IPS-20b (cell line): Measurements from ENCODE around the gene HOXA5.

Experiments used
- H3K27ac ChIP-seq: one replicate; pipeline ENCODE4 v1.5.1; 2013; ENCODE audit warnings: low read length
- H3K27me3 ChIP-seq: 2 replicates; pipeline ENCODE4 v1.6.1; 2013; ENCODE audit warnings: mild to moderate bottlenecking, low read length, inconsistent platforms; ENCODE audit not compliant: insufficient read depth
- H3K36me3 ChIP-seq: 2 replicates; pipeline ENCODE4 v1.6.1; 2013; ENCODE audit warnings: low read depth, mild to moderate bottlenecking, inconsistent platforms, low read length, moderate library complexity; ENCODE audit not compliant: insufficient read depth
- H3K4me1 ChIP-seq: 2 replicates; pipeline ENCODE4 v1.6.1; 2013; ENCODE audit warnings: mild to moderate bottlenecking, control low read depth, inconsistent platforms, low read length, moderate library complexity; ENCODE audit not compliant: insufficient read depth
- H3K4me3 ChIP-seq: 2 replicates; pipeline ENCODE4 v1.5.1; 2013; ENCODE audit warnings: mild to moderate bottlenecking, low read length, inconsistent platforms
- H3K9ac ChIP-seq: 2 replicates; pipeline ENCODE4 v1.6.1; 2013; ENCODE audit warnings: low read depth, mild to moderate bottlenecking, inconsistent platforms, low read length, moderate library complexity
- H3K9me3 ChIP-seq: 2 replicates; pipeline ENCODE4 v1.6.1; 2013; ENCODE audit warnings: mild to moderate bottlenecking, low read depth, low read length, inconsistent platforms; ENCODE audit not compliant: insufficient read depth

Gene HOXA5

DNA sequence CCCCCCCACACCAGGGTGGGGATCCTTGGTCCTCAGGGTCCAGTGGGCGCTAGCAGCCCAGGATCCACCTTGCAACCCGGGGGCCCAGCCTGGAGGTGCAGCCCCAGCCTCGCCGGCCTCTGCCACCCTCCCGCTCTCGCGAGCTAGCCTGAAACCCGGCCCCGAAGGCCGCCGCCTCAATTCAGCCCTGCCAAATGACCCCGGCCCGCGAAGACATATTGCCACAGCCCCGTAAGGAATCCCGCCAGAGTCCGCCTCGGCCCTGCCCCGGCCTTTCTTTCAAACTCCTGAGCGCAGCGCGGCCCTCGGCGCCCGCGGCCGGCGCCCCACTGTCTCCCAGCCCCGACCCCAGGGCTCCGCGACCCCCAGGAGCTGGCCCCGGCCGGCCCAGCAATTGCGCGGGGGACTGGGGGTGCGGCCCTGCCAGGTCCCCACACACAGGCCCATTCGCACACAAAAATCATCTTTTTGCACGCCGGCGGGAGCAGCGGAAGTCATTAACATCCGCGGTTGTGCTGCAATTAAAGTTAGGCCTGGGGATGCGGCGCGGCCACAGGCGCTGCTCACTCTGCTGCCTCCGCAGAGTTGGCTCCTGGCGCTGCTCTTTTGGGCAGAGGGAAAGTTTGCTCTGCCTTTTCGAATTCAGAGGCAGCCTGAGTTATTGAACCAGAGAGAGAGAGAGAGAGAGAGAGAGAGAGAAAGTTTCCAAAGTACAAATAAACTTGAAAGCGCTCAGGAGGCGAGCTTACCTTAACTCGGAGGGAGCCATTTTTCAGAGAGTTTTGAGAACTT, 4.0 kb downstream of the HOXA5 start:
- Histone ChIP-seq H3K36me3 (no peaks in the 10 kb centered on the region), H3K9ac (no peak overlapping the region), H3K9me3 (peaks cover 5% of the 10 kb centered on the region; the same call in 1 of the 2 replicates), H3K4me3 (no peak overlapping the region), H3K27ac (no peak overlapping the region), H3K4me1 (no peaks in the 10 kb centered on the region), H3K27me3 (peaks cover 100% of the 10 kb centered on the region)

DNA sequence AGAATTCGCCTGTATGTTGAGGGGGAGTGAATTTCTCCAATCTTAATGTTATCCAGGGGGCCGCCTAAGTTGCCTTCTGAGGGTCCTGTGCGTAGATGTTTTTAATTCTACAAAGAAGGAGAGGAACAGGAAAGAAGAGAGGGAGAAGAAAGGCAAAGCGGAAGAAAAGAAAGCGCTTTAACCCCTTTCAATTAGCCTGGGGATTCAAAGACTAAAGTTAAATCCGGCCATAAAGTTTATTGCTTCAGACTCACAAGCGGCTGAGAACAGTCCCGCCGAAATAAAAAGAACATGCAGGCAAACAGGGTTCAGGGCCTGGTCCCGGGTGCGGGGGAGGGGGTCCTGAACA, 4.5 kb downstream of the HOXA5 start:
- peaks cover 5% of the 10 kb centered on the region; the same call in 1 of the 2 replicates for H3K9me3 ChIP-seq
- no peaks in the 10 kb centered on the region for H3K36me3 ChIP-seq
- no peaks in the 10 kb centered on the region for H3K4me1 ChIP-seq
- H3K9ac ChIP-seq: no peak overlapping the region
- H3K27ac ChIP-seq: no peak overlapping the region
- peaks cover 100% of the 10 kb centered on the region for H3K27me3 ChIP-seq
- H3K4me3 ChIP-seq: no peak overlapping the region

DNA sequence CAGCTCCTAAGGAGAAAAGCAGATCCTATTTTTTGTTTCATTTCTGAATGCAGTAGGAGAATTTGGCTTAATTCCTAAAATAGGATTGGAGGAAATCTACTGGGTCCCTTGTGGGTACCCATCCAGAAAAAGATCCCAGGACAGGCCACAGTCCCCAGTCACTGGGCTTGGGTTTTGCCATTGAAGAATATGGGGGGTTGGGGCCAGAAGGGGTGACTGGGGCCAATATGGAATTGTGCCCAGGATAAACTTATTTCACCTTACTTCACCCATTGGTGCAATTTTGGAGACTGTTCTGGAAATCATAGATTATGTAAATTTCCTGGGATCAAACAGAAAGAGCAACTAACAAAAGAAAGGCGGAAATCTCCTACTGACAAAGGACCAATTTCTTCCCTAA, 5.0 kb downstream of the HOXA5 start:
- no peak overlapping the region for H3K4me3 ChIP-seq
- no peak overlapping the region for H3K27ac ChIP-seq
- H3K9ac ChIP-seq: no peak overlapping the region
- H3K27me3 ChIP-seq: peaks cover 100% of the 10 kb centered on the region
- peaks cover 5% of the 10 kb centered on the region; the same call in 1 of the 2 replicates for H3K9me3 ChIP-seq
- no peaks in the 10 kb centered on the region for H3K36me3 ChIP-seq
- no peaks in the 10 kb centered on the region for H3K4me1 ChIP-seq

DNA sequence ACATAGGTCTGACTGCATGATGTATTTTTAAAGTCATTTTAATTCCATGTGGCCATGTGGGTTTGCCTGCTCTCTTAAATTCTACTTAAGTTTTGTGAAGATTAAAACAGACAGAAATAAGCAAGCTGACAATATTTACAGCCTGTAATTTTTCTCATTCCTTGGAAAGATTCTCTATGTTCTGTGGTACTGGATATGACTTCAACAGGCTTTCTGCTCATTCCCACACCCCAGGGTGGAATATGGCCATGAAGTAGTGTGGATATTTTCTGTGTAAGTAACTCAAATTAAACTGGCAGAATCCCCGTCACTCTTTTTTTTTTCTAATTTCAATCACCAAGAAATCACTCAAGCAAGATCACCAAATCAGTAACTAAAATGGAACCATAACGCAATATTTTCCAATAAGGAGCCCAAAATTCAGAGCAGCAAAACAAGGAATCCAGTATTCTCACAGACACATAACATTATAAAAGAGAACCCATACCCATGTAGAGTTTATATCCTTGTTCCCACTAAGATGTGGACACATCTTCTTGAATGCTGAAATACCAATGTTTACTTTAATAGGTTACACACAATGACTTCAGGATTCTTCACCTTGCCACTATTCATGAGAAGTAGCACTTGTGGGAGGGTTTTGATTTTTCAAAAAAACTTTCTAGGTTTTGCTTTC, 5.7 kb downstream of the HOXA5 start:
- Histone ChIP-seq H3K36me3 (no peaks in the 10 kb centered on the region), H3K9me3 (peaks cover 5% of the 10 kb centered on the region; the same call in 1 of the 2 replicates), H3K27me3 (peaks cover 100% of the 10 kb centered on the region), H3K4me3 (no peak overlapping the region), H3K4me1 (no peaks in the 10 kb centered on the region), H3K9ac (no peak overlapping the region), H3K27ac (no peak overlapping the region)

DNA sequence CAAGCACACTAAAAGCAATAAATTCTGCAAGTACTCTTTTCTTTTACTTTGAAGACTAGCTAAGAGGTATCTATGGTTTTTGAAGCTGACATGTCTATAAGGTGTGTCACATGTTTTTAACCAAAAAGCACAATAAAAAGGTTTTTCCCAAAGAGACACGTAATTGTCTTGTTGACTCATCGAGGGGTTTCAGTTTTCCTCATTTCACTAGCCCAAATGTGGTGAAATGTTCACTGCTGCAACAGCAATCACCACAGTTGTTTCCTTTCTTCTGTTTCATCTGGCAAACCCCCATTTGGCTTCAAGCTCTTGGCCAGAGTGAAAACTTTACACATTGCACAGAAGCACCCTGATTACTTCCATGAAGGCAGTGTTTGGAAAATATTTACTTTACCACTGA, 9.1 kb downstream of the HOXA5 start:
- H3K9me3 ChIP-seq: peaks cover 2% of the 10 kb centered on the region; the same call in 1 of the 2 replicates

DNA sequence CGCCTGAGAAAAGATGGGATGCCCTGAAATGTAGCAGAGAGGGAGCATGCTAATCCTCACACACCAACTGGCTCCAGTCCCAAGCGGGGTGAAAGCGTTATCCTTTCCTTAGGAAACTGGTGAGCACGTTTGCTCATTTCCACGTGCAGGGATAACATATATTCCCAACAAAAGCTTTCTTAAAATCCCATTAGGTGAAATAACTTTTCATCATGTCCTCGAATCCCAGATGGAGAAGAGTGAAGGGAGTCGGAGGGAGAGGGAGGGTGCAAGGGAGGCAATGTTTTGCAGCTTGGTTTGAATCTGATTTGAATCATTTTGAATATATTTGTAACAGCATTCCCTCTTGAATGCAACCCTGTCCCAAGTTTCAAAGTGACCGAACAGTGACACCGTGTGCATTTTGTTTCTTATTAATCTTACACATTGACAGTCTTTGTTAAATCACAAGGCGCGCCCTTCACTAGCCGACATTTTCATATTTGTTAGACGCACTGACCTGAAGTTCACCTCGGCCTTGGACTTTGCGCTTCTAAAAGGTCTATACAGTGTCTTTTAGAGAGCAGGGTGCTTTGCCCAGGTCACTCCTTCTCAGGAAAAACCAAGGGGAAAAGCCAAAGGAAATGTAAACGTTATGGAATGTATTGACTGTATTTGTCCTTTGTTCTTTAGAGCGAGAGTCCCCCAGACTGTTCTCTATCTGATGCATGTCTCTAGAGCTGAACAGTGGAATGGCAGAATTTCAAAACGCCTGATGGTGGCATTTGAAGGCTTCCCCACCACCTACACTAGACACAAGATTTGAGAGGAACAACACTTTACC, 9.9 kb downstream of the HOXA5 start:
- no peaks in the 10 kb centered on the region for H3K4me1 ChIP-seq
- H3K9me3 ChIP-seq: peaks cover 8% of the 10 kb centered on the region; the same call in 1 of the 2 replicates
- H3K27me3 ChIP-seq: peaks cover 100% of the 10 kb centered on the region
- H3K4me3 ChIP-seq: no peak overlapping the region
- no peak overlapping the region for H3K9ac ChIP-seq
- H3K36me3 ChIP-seq: no peaks in the 10 kb centered on the region
- H3K27ac ChIP-seq: no peak overlapping the region

More for the DNA sequence above, 9.1 kb downstream of the HOXA5 start:
- peaks cover 100% of the 10 kb centered on the region for H3K27me3 ChIP-seq
- no peak overlapping the region for H3K27ac ChIP-seq
- no peaks in the 10 kb centered on the region for H3K4me1 ChIP-seq
- H3K4me3 ChIP-seq: no peak overlapping the region
- H3K9ac ChIP-seq: no peak overlapping the region
- H3K36me3 ChIP-seq: no peaks in the 10 kb centered on the region

DNA sequence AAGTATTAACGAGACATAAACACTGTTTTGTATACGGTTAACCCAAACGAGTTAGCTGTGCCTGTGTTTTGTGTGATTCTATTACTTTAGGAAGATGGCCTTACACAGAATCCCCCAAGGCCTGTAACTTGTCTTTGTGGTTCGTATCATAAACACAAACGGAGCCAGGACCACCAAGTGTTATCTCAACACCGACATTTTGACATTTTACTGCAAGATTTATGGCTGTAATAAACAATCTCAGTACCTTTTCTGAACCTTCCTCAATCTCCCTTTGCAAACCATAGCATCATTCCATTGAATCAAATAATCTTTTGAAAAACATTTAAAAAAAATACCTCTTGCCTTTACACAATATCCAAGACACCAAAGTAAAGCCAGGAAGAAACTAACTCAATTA, 10.5 kb downstream of the HOXA5 start:
- no peak overlapping the region for H3K4me3 ChIP-seq
- peaks cover 100% of the 10 kb centered on the region for H3K27me3 ChIP-seq
- H3K4me1 ChIP-seq: no peaks in the 10 kb centered on the region
- H3K9me3 ChIP-seq: peaks cover 8% of the 10 kb centered on the region; the same call in 1 of the 2 replicates
- no peak overlapping the region for H3K27ac ChIP-seq
- H3K36me3 ChIP-seq: no peaks in the 10 kb centered on the region
- H3K9ac ChIP-seq: no peak overlapping the region

DNA sequence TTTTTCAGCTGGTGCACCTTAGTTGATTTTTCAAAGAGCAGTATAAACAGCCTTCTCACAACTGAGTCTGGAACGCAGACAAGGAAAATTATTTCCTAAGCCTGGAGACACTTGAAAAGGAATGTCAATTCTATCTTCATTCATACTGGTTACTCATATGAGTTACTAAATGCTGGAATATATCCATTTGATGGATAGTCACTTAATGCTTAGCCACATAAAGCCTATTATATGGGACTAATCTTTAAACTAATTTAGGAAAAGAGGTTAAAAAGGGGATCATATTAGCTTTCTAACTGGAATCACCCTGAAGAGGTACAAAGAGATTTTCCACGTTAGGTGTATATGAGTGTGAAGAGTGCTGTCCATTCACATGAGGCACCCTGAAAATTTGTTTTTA, 11.3 kb downstream of the HOXA5 start:
- Histone ChIP-seq H3K9me3 (peaks cover 8% of the 10 kb centered on the region; the same call in 1 of the 2 replicates), H3K4me1 (no peaks in the 10 kb centered on the region), H3K36me3 (no peaks in the 10 kb centered on the region), H3K9ac (no peak overlapping the region), H3K27me3 (peaks cover 100% of the 10 kb centered on the region), H3K27ac (no peak overlapping the region), H3K4me3 (no peak overlapping the region)

DNA sequence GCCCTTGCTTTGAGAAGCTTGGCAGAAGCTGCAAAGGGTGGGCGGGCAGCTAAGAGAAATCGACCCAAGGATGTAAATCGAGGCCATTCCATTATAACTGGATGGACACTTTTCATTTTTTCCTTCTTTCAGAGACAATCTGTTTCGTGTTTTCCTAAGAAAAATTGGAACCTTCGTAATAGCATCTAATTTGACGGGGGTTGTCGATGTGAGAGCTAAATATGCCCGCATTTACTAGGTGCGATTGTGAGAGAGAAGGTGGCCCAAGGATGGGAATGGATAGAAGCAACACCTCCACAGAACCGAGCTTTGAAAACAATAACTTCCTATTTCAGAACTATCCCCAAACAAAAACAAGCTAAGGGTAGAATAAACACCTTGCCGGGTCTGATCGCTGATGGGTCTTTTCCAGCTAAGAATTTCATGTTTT, 12.1 kb downstream of the HOXA5 start:
- no peak overlapping the region for H3K9ac ChIP-seq
- H3K4me1 ChIP-seq: no peaks in the 10 kb centered on the region
- no peaks in the 10 kb centered on the region for H3K36me3 ChIP-seq
- H3K4me3 ChIP-seq: peak overlapping the region; percentile 57; the same call in 1 of the 2 replicates
- no peak overlapping the region for H3K27ac ChIP-seq
- peaks cover 8% of the 10 kb centered on the region; the same call in 1 of the 2 replicates for H3K9me3 ChIP-seq
- peaks cover 100% of the 10 kb centered on the region for H3K27me3 ChIP-seq

DNA sequence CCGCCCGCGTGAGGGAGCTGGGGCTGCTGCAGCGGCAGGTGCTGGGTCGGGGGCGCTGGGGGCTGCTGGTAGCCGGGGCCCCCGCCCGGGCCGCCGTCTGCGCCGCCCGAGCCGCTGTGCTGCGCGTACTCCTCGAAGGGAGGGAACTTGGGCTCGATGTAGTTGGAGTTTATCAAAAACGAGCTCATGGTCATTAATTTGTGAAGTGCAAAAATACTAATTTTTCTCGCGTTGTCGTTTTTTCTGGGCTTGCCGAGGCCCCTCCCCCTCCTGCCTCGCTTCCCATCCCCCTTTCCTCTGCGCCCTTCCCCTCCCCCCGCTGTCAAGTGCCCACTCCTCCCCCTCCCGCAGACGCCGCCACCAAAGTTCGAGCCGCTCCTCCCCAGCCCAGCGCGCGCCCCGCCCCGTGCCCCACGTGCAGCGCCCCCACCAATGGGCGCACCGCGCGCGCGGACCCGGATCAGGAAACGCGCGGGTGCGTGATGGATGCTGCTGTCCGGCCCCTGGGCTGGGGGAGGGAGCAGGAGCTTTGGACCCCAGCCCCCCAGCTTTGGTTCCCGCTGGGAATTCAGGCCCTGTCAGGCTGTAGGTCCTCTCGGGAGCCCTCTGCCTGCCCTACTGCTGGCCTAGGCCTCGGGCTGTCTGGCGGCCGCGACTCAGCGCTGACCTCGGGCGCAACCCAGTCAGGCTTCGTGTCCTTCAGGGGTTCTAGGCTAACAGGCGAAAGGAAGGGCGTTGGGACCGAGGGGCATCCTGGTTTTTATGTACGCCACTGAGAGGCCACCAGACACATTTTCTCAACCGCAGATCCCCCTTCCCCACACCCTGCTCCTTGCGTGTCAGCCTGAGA, 12.7 kb downstream of the HOXA5 start, which contains the start of gene HOXA4:
Gene HOXA4, minus strand, starts transcription at position 218 of the 850 bp plus-strand sequence. Its CDS starts 24 bp downstream, at position 194.
- H3K27ac ChIP-seq: no peak within 1 kb of the TSS
- H3K4me1 ChIP-seq: no peaks in the 10 kb centered on the region
- H3K36me3 ChIP-seq: no peaks in the 10 kb centered on the region
- peaks cover 8% of the 10 kb centered on the region; the same call in 1 of the 2 replicates for H3K9me3 ChIP-seq
- no peak within 1 kb of the TSS for H3K9ac ChIP-seq
- H3K4me3 ChIP-seq: peak within 1 kb of the TSS; percentile 57
- peaks cover 100% of the 10 kb centered on the region for H3K27me3 ChIP-seq
